Peyer's patch (tissue), 4 donors: Measurements from ENCODE around the gene ARHGAP15. TPM values are rescaled to one million over a fixed set of nuclear protein-coding genes. Genes with fewer than 3 reads are reported as not detected.
A peak's percentile ranks its signal among the peaks of the same experiment; 100 is the strongest.

Experiments used
- DNase-seq, 3 donors: peaks; one replicate each; pipeline ENCODE4 v3.0.0-alpha.2; 2017 to 2019
- H3K27ac ChIP-seq, 4 donors: fragments of 200-600 bp; sonication (generic); one replicate each; pipeline ENCODE4 v1.5.1; 2016 to 2019
- H3K27me3 ChIP-seq, 2 donors: fragments of 200-600 bp; sonication (generic); one replicate each; pipeline ENCODE4 v1.5.1; 2019
- H3K36me3 ChIP-seq, 3 donors: fragments of 200-600 bp; sonication (generic); one replicate each; pipeline ENCODE4 v1.5.1; 2016 to 2019
- H3K4me1 ChIP-seq, 4 donors: fragments of 200-600 bp; sonication (generic); one replicate each; pipeline ENCODE4 v1.5.1; 2016 to 2019
- H3K4me3 ChIP-seq, 4 donors: fragments of 200-600 bp; sonication (generic); 1 replicate in 3 of 4; 2 replicates in 1 of 4; pipeline ENCODE4 v1.5.1; 2016 to 2019; ENCODE audit warnings: mild to moderate bottlenecking in 1 of 4
- H3K9me3 ChIP-seq, 4 donors: fragments of 200-600 bp; sonication (generic); one replicate each; pipeline ENCODE4 v1.5.1; 2016 to 2019; ENCODE audit warnings: mild to moderate bottlenecking in 1 of 4
- POLR2A ChIP-seq, 2 donors: fragments of 450-650 bp; IDR thresholded peaks; one replicate each; pipeline ENCODE4 v1.5.1; 2017; ENCODE audit warnings: antibody characterized with exemption in 2 of 2, mild to moderate bottlenecking in 2 of 2, moderate library complexity in 2 of 2
- total RNA-seq, 4 donors: library from RNA; depleted of rRNA; stranded (reverse); fragments of >200 nt; gene quantifications; one replicate each; pipeline ENCODE4 v1.1.0, GENCODE V29; 2016
- TF ChIP-seq, protein P1 (sequence below), 6 experiments: fragments of 450-650 bp in 4 of 6; fragments of 200-600 bp in 2 of 6; sonication (generic) in 1 of 6; IDR thresholded peaks; one replicate each; pipeline ENCODE4 v1.5.1; 2017 to 2019; ENCODE audit warnings: antibody characterized with exemption in 6 of 6, mild to moderate bottlenecking in 3 of 6, moderate library complexity in 1 of 6

Gene ARHGAP15
- total RNA-seq, 4 donors from 2014 or later, result 6.7 to 203 (median 12.5) TPM

DNA sequence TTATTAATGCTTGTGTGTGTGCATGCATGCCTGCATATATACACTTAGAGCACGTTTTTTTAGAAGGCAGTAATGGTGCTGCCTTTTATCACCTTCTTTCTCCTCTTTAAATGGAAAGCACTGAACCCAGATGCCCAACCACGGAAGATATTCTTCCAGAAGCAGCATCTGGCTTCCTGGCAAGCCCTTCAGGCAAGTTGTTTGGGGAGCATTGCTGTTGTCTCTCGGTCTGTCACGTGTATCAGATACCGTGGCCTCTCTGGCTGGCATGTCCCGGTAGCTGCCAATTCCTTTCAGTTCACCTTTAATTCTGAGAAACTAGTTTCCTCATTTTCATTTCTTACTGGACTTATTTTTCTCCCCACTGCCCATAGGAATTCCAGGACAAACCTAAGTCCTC lies 587.8 kb downstream of the ARHGAP15 start:
- H3K27ac ChIP-seq, result peak overlapping the region in 1 of 4 donors; percentile 52
- no peaks in the 10 kb centered on the region for H3K9me3 ChIP-seq
- no peak for DNase-seq
- no peak overlapping the region for H3K4me3 ChIP-seq
- no peaks in the 10 kb centered on the region for H3K4me1 ChIP-seq
- H3K36me3 ChIP-seq, result no peaks in the 10 kb centered on the region
- TF ChIP-seq POLR2A (IDR thresholded peaks at IDR 0.05), result no peak
- TF ChIP-seq, protein P1, sequence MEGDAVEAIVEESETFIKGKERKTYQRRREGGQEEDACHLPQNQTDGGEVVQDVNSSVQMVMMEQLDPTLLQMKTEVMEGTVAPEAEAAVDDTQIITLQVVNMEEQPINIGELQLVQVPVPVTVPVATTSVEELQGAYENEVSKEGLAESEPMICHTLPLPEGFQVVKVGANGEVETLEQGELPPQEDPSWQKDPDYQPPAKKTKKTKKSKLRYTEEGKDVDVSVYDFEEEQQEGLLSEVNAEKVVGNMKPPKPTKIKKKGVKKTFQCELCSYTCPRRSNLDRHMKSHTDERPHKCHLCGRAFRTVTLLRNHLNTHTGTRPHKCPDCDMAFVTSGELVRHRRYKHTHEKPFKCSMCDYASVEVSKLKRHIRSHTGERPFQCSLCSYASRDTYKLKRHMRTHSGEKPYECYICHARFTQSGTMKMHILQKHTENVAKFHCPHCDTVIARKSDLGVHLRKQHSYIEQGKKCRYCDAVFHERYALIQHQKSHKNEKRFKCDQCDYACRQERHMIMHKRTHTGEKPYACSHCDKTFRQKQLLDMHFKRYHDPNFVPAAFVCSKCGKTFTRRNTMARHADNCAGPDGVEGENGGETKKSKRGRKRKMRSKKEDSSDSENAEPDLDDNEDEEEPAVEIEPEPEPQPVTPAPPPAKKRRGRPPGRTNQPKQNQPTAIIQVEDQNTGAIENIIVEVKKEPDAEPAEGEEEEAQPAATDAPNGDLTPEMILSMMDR (IDR thresholded peaks at IDR 0.05), result no peak
- H3K27me3 ChIP-seq, result no peaks in the 10 kb centered on the region

DNA sequence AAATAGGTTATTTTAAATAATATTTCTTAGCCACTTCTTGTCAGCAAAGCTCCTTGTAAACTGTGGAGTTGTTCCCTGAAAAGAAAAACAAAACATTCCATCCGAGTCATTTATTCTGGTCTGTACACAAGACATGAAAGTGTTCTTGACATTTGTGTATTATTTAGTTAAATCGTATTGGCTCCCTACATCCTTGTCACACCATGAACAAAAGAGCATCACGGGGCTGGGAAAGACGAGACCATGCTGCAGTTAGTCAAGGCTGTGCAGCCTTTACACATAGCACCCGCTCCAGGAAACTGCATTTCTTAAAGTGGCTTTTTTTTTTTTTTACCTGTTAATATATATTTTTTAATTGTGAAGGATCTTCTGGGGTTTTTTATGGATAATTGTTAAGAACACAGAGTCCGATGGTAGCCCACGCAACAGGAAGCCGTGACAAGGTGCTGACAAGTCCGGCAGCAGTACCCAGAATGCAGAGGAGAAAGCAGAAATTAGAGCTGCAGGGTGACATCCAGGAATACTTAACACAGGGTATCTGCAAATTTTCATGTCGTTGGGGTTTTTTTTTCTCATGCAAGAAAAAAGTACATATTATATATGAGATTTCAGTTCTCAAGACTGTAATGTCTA lies 588.4 kb downstream of the ARHGAP15 start:
- Histone ChIP-seq H3K4me1 (no peaks in the 10 kb centered on the region), H3K9me3 (no peaks in the 10 kb centered on the region), H3K4me3 (no peak overlapping the region), H3K27me3 (no peaks in the 10 kb centered on the region), H3K27ac (peak overlapping the region in 1 of 4 donors; percentile 52), H3K36me3 (no peaks in the 10 kb centered on the region)
- no peak for DNase-seq
- TF ChIP-seq, protein P1 (IDR thresholded peaks at IDR 0.05), result no peak
- TF ChIP-seq POLR2A (IDR thresholded peaks at IDR 0.05), result no peak

GRCh38 chr2:143718745-143719144 lies 589.5 kb downstream of the ARHGAP15 start:
- Histone ChIP-seq H3K36me3 (no peaks in the 10 kb centered on the region), H3K27ac (peak overlapping the region in 1 of 4 donors; percentile 9), H3K4me1 (no peaks in the 10 kb centered on the region), H3K9me3 (no peaks in the 10 kb centered on the region), H3K4me3 (no peak overlapping the region), H3K27me3 (no peaks in the 10 kb centered on the region)
- DNase-seq, result no peak
- TF ChIP-seq, protein P1 (IDR thresholded peaks at IDR 0.05), result no peak
- TF ChIP-seq POLR2A (IDR thresholded peaks at IDR 0.05), result no peak

- H3K27me3 ChIP-seq, result no peaks in the 10 kb centered on the region
- TF ChIP-seq, protein P1 (IDR thresholded peaks at IDR 0.05), result no peak
- no peak for TF ChIP-seq POLR2A (IDR thresholded peaks at IDR 0.05)
- no peaks in the 10 kb centered on the region for H3K36me3 ChIP-seq
- no peak for DNase-seq
- H3K4me1 ChIP-seq, result no peaks in the 10 kb centered on the region
- H3K27ac ChIP-seq, result no peak overlapping the region
- no peaks in the 10 kb centered on the region for H3K9me3 ChIP-seq
- no peak overlapping the region for H3K4me3 ChIP-seq
These were observed 590.2 kb downstream of the ARHGAP15 start for GRCh38 chr2:143719406-143719805.

DNA sequence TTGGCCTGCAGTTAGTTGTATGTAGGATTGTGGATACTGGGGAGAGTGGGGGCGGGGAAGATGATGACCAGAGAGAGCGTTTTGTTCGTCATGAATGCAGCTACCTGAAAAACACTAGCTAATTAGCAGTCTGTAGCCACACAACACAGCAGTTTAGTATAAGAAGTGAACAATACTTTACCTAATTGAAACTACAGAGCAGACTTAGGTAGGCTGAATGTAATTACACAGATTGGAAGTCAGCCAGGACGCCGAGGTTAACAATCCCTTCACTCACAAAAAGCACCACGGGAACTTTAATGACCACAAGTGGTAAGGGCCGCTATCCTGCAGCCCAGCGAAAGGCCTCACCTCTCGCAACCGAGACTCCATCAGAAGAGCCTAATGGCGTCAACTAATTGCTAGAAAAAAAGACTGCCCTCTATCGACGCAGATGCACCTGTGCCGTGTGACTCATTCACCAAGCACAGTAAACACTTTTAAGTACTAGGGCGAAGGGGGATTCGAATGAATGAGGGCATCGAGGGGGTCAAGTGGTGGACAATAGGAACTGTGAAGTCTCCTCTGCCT lies 591.0 kb downstream of the ARHGAP15 start:
- no peaks in the 10 kb centered on the region for H3K9me3 ChIP-seq
- no peaks in the 10 kb centered on the region for H3K27me3 ChIP-seq
- H3K4me3 ChIP-seq, result no peak overlapping the region
- TF ChIP-seq POLR2A (IDR thresholded peaks at IDR 0.05), result no peak
- TF ChIP-seq, protein P1 (IDR thresholded peaks at IDR 0.05), result no peak
- H3K36me3 ChIP-seq, result no peaks in the 10 kb centered on the region
- no peaks in the 10 kb centered on the region for H3K4me1 ChIP-seq
- no peak overlapping the region for H3K27ac ChIP-seq
- no peak for DNase-seq
